AG04450 (cell line): Measurements from ENCODE around the gene DACH1. TPM values are rescaled to one million over a fixed set of nuclear protein-coding genes. Genes with fewer than 3 reads are reported as not detected.

Source experiments
- CTCF ChIA-PET: fragments of 300-600, 350-600 bp; formaldehyde crosslinking; extraction: SDS; loops from one replicate; lab custom pipeline; 2022; ENCODE audit warnings: antibody characterized with exemption, inconsistent platforms; lab: Charles Lee
- POLR2A ChIA-PET: fragments of 350-600 bp; formaldehyde crosslinking; extraction: SDS; loops from one replicate; lab custom pipeline; 2021; ENCODE audit warnings: antibody characterized with exemption, inconsistent platforms; lab: Yijun Ruan, JAX
- DNase-seq: peaks from one replicate; pipeline ENCODE4 v3.0.0-alpha.2; 2011; ENCODE audit warnings: low read depth, low spot score
- H3K27ac ChIP-seq: one replicate; pipeline ENCODE4 v1.5.1; 2012; ENCODE audit warnings: low read depth, low read length, control low read depth
- H3K27me3 ChIP-seq: one replicate; pipeline ENCODE4 v1.6.0; 2012; ENCODE audit warnings: low read length; ENCODE audit not compliant: control insufficient read depth, insufficient read depth
- H3K4me3 ChIP-seq: 2 replicates; pipeline ENCODE4 v1.5.1; 2011; ENCODE audit warnings: mild to moderate bottlenecking, low read depth, low read length, control low read depth
- H3K9me3 ChIP-seq: 2 replicates; pipeline ENCODE4 v1.5.1; 2012; ENCODE audit warnings: low read length; ENCODE audit not compliant: control insufficient read depth, insufficient read depth
- polyA plus RNA-seq: library from polyadenylated mRNA; depleted of rRNA; stranded (reverse); fragments of >200 nt; gene quantifications from 2 replicates; pipeline ENCODE4 v1.2.3, GENCODE V29; 2011
- TF ChIP-seq, protein P1 (sequence below): IDR thresholded peaks from 2 replicates; pipeline ENCODE4 v1.5.1; 2011; ENCODE audit warnings: low read depth, low read length, control low read depth, inconsistent platforms

Gene DACH1
- polyA plus RNA-seq, 1 experiment = 0.10 TPM

DNA sequence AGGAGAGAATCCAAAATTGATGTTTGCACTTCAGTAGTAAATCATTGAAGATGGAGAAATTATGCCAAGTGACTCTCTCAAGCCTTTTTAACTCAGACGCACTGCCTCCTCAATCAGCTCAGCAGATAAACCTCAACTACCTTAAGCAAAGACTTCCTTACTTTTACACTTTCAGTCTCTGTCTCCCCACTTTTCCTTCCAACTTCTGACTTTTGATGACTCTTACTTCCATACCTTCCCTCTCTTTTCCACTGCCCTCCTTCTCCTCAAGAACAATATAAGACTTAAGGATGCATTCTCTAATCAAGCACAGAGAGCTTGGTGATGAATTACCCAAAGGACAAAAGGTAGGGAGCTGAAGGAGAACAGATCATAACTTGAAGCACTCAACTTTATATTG lies 4.8 kb upstream of the DACH1 start:
- Histone ChIP-seq H3K9me3 (no peaks in the 10 kb centered on the region), H3K27ac (no peak overlapping the region), H3K27me3 (peaks cover 2% of the 10 kb centered on the region), H3K4me3 (no peak overlapping the region)
- CTCF ChIA-PET = no interaction called here
- POLR2A ChIA-PET = no interaction called here
- DNase-seq = no peak
- TF ChIP-seq, protein P1, sequence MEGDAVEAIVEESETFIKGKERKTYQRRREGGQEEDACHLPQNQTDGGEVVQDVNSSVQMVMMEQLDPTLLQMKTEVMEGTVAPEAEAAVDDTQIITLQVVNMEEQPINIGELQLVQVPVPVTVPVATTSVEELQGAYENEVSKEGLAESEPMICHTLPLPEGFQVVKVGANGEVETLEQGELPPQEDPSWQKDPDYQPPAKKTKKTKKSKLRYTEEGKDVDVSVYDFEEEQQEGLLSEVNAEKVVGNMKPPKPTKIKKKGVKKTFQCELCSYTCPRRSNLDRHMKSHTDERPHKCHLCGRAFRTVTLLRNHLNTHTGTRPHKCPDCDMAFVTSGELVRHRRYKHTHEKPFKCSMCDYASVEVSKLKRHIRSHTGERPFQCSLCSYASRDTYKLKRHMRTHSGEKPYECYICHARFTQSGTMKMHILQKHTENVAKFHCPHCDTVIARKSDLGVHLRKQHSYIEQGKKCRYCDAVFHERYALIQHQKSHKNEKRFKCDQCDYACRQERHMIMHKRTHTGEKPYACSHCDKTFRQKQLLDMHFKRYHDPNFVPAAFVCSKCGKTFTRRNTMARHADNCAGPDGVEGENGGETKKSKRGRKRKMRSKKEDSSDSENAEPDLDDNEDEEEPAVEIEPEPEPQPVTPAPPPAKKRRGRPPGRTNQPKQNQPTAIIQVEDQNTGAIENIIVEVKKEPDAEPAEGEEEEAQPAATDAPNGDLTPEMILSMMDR = no peak

GRCh38 chr13:71871176-71871754 lies 4.3 kb upstream of the DACH1 start:
- CTCF ChIA-PET = no interaction called here
- Histone ChIP-seq H3K4me3 (no peak overlapping the region), H3K27ac (no peak overlapping the region)

DNA sequence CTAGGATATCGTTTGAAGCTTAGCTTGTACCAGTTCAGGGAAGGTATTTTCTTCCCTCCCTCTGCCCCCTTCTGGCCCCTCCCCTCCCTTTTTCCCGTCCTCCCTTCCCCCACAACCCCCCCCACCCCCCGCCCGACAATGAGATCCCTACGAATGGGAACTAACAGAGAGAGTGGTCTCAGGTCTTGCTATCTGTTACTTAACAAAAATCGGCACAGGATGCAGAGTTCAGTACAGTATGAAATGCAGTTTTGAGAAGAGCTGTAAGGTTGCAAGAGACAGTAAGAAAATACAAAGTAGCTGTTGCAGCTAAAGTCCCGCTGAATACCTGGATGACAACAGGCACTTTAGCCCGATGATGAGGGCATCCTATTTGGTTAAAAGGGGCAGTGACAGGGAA lies 3.1 kb upstream of the DACH1 start:
- DNase-seq = no peak
- CTCF ChIA-PET = no interaction called here
- peaks cover 13% of the 10 kb centered on the region for H3K27me3 ChIP-seq
- H3K9me3 ChIP-seq = no peaks in the 10 kb centered on the region
- TF ChIP-seq, protein P1 = no peak
- POLR2A ChIA-PET = no interaction called here
- H3K4me3 ChIP-seq = no peak overlapping the region
- H3K27ac ChIP-seq = no peak overlapping the region

More at GRCh38 chr13:71871176-71871754, 4.3 kb upstream of the DACH1 start:
- TF ChIP-seq, protein P1 = no peak
- Histone ChIP-seq H3K9me3 (no peaks in the 10 kb centered on the region), H3K27me3 (peaks cover 4% of the 10 kb centered on the region)
- no peak for DNase-seq
- POLR2A ChIA-PET = no interaction called here

DNA sequence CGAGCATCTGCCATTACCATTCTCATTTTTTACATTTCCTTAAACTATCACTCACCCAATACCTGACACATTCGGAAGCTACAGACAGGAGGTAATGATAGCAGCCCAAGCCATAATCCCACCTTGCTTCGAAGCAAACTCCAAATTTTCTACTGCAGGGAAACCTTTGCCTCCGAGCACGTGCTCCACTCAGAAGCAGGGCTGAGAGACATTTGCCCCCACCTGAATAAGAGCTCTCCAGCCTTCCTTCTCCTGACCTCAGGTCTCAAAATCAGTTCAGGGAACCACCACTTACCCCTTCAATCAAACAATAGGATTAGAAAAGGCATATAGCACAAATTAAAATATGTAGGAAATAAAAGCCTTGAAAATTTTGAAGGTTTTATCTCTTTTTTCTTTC lies 2.3 kb upstream of the DACH1 start:
- ChIA-PET POLR2A (no interaction called here), CTCF (no interaction called here)
- DNase-seq = no peak
- Histone ChIP-seq H3K4me3 (no peak overlapping the region), H3K27me3 (peaks cover 22% of the 10 kb centered on the region), H3K27ac (no peak overlapping the region), H3K9me3 (no peaks in the 10 kb centered on the region; the same call in 1 of the 2 replicates)
- TF ChIP-seq, protein P1 = no peak

DNA sequence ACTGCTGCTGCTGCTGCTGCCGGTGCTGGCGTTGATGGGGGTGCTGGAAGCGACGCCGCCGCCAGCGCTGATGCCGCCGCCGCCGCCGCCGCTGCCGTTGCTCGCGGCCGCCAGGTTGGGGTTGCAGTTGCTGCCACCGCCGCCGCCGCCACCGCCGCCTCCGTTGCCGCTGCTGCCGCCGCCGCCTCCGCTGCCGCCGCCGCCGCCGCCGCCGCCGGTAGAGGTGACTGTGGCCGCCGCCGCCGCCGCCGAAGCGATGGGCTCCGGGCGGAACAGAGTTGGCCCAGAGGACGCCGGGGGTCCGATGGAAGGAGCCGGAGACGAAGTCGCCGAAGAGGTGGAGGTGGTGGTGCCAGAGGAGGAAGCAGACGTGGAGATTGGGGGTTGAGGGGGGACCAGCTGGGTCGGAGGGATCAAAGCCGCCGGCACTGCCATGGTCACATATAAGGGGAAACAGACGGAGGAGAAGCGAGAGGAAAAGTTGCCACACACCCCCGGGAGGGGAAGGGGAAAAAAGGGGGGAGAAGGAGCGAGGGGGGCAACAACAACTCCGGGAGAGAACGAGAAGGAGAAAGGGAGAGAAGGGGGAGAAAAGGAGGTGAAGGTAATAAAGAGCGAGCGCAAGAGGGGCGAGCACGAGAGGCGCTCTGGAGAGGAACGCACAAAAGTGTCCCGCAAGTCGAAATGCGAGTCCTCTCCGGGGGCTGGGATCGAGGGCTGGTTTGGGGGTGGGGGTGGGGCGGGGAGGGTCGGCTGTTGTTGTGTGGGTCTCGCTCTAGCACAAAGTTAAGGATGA lies 471 bp downstream of the DACH1 start:
- H3K27ac ChIP-seq = no peak overlapping the region
- DNase-seq = no peak
- TF ChIP-seq, protein P1 = no peak
- H3K4me3 ChIP-seq = peak overlapping the region; percentile 57
- H3K27me3 ChIP-seq = peaks cover 28% of the 10 kb centered on the region
- POLR2A ChIA-PET = no interaction called here
- no peaks in the 10 kb centered on the region; the same call in 1 of the 2 replicates for H3K9me3 ChIP-seq
- CTCF ChIA-PET = no interaction called here
